HL-60/S4 treated with phorbol 12-myristate 13-acetate at 8.2 ng/mL for 4 days and 3 days (cell line): ENCODE measurements around the gene MAGEA11.
"Not testable (repeated sequence)": the region's sequence is repeated elsewhere in the genome, so short reads cannot be mapped to it uniquely, and the experiment has no call there.

Experiments used
- in situ Hi-C: fragments of 300-500 bp; cut with MboI; formaldehyde crosslinking; loops from 2 replicates; pipeline ENCODE4 v1.15.0; 2022; ENCODE audit warnings: low sequenced_read_pairs

MAGEA11 gene

GRCh38 chrX:149711545-149712236 lies at the start of gene MAGEA11:
Gene MAGEA11, plus strand, starts transcription at chrX:149712060. Its CDS starts 1,100 bp downstream, at chrX:149713160.
- in situ Hi-C loops, result no loop called here

DNA sequence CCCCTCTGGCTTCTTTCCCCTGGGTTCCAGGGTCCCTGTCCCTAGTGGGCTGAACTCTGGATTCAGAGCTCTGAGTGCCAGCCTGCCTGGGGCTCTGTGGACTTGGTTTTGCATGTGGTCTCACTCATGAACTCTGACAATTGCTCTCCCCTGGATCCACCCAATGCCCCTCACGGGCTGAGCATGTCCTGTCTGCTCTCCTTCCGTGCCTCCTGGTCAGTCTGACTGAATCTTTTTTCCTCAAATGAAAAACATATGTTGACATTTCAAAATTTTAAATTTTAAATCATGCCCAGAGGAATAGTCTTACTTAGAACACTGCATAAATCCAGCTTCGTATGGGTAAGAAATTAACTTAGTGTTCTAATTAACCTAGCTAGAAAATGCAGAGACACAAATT lies 36.8 kb upstream of the MAGEA11 start:
- in situ Hi-C loops, result not testable (repeated sequence)

GRCh38 chrX:149675554-149675953 lies 36.3 kb upstream of the MAGEA11 start:
- in situ Hi-C loops, result not testable (repeated sequence)

- in situ Hi-C loops, result not testable (repeated sequence)
Observed at GRCh38 chrX:149679164-149679678, 32.6 kb upstream of the MAGEA11 start.

GRCh38 chrX:149681182-149681581 lies 30.7 kb upstream of the MAGEA11 start:
- in situ Hi-C loops, result no loop called here

DNA sequence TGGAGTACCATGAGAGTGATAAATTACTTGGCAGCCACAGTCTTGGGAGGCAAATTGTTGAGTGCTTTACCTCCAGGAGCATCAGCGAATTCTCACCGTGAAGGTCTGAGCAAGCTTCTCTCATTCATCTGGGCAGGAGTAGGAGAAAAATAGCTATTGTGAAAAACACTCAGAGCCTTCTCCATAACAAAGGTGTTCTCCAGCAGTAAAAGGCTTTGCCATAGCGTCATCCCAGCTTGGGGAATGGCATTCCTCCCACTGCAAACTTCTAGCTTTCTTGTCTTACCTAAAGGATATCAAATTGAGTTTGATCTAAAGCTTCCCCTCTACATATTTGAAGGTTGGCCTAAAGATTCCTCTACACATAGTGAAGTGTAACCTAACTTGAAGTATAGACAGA lies 29.8 kb upstream of the MAGEA11 start:
- in situ Hi-C loops, result no loop called here

DNA sequence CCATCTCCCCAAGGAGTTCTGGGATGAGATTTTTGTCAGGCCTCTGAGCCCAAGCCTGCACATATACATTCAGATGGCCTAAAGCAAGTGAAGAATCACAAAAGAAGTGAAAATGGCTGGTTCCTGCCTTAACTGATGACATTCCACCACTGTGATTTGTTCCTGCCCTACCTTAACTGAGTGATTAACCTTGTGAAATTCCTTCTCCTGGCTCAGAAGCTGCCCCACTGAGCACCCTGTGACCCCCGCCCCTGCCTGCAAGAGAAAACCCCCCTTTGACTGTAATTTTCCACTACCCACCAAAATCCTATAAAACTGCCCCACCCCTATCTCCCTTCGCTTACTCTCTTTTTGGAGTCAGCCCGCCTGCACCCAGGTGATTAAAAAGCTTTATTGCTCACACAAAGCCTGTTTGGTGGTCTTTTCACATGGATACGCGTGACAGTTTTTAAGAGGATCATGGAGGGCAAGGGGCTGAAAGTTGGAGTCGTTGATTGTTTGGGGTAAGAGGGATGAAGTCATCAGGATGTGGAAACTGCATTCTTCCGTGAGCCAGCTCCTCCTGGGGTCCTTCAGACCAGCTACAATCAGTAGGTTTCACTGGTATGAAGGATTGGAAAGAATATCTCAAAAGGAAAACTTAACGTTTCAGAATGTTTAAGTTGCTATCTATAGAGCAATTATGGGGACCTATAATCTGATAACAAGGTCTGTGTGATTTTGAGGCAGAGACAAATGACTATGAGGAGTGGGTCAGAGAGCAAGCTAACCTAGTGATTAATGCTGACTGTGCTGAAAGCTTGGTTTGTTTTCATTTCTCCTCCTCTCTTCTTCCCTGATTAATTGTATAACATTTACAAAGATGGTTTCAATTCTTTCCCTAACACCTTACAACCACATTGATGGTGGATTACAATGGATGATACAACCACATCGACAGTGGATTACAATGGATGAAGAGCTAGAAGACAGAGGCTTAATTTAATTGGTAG lies 28.6 kb upstream of the MAGEA11 start:
- in situ Hi-C loops, result no loop called here

- in situ Hi-C loops, result no loop called here
Observed at GRCh38 chrX:149683966-149684730, 27.7 kb upstream of the MAGEA11 start.

GRCh38 chrX:149687991-149688390 lies 23.9 kb upstream of the MAGEA11 start:
- in situ Hi-C loops, result no loop called here

DNA sequence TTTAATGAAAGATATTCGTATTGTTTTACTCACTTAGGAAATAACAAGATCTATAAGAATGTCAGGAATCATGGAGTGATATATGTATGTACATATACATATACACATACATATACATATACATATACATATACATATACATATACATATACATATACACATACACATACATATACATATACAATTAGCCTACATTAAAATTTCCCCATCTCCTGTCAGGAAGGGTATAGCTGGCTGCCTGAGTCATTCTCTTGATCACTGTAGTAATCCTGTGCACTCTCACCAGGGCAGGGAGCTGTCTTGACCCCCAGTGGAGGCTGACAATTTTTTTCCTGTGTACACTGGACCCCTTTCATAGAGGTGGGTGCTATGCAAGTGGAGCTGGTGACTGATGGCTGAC lies 23.3 kb upstream of the MAGEA11 start:
- in situ Hi-C loops, result no loop called here

- in situ Hi-C loops, result no loop called here
Observed at GRCh38 chrX:149691794-149692193, 20.1 kb upstream of the MAGEA11 start.

- in situ Hi-C loops, result not testable (repeated sequence)
Observed at GRCh38 chrX:149692686-149693272, 19.1 kb upstream of the MAGEA11 start.

GRCh38 chrX:149699761-149700160 lies 12.1 kb upstream of the MAGEA11 start:
- in situ Hi-C loops, result no loop called here

- in situ Hi-C loops, result no loop called here
Observed at GRCh38 chrX:149704664-149705063, 7.2 kb upstream of the MAGEA11 start.

- in situ Hi-C loops, result no loop called here
Observed at GRCh38 chrX:149707147-149707901, 4.5 kb upstream of the MAGEA11 start.

DNA sequence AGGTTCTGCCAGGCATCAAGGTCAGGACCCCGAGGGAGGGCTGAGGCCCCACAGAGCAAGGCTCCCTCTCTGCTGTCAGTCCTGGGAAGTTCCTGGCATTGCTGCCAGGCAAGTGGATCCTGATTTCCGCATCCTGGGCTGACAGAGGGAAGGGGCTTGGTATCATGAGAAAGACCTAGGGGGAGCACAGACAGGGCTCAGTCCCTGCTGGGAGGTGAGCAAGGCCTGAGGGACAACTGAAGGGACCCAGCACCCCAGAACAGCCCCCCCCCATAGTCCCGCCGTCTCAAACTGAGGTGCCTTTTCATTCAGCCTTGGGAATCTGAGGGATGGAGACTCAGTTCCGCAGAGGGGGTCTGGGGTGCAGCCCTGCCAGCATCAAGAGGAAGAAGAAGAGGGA lies 971 bp downstream of the MAGEA11 start:
- in situ Hi-C loops, result no loop called here

DNA sequence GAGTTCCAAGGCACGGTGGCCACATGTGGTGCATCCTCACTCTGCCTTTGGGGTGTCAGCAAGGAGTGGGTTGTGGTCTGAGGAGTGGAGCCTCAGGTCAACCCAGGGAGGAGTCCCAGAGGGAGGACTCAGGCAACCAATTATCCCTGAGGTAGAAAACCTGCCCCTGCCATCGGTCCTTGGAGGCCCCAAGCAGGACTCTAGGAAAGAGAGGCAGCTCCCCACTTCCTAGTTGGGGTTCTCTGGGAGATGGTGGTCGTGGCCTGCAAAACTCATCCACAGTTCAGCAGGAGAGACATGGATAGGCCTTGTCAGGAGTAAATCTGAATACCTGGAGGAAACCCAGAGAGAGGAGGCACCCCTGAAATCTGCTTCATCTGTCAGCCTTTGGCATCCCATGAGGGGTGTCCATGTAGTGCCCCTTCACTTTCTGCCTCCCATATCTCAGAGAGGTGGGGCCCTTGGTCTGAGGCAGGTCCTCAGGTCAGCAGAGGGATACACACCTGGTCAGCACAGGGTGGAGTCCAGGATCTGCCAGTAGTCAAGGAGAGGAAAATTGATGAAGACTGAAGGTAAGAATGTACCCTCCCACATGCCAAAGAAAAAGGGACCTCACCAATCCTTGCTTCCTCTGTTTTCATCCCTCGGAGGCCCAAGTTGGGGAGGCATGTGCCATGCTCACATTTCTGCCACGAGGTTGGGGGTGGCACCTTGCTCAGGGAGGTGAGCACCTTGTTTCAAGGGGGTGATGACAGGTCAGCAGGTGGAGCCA lies 1.6 kb downstream of the MAGEA11 start:
- in situ Hi-C loops, result no loop called here

DNA sequence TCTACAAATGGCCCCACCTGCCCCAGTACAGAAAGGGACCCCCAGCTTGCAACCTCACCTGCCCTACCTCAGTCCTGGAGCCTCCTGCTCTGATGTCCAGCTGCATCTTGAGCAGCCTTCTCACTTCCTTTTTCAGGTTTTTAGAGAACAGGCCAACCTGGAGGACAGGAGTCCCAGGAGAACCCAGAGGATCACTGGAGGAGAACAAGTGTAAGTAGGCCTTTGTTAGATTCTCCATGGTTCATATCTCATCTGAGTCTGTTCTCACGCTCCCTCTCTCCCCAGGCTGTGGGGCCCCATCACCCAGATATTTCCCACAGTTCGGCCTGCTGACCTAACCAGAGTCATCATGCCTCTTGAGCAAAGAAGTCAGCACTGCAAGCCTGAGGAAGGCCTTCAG lies 3.6 kb downstream of the MAGEA11 start:
- in situ Hi-C loops, result no loop called here

GRCh38 chrX:149716632-149717031 lies 4.8 kb downstream of the MAGEA11 start:
- in situ Hi-C loops, result no loop called here
